Measurements from ENCODE around the gene FABP1.

GRCh38 chr2:88081924-88082608 is 45.8 kb downstream of the FABP1 start:
- no peak for TF ChIP-seq CTCF (IDR thresholded peaks at IDR 0.05)
- no peak for TF ChIP-seq MAX (IDR thresholded peaks at IDR 0.05; ENCODE audit: low read depth)
- TF ChIP-seq SMC3 (IDR thresholded peaks at IDR 0.05; ENCODE audit: low read depth, low read length): no peak
- no peak for TF ChIP-seq EZH2phosphoT487 (IDR thresholded peaks at IDR 0.05; ENCODE audit: borderline replicate concordance, low read depth)
- TF ChIP-seq RAD21 (IDR thresholded peaks at IDR 0.05; ENCODE audit: low read length): no peak
- no peak for TF ChIP-seq MXI1 (IDR thresholded peaks at IDR 0.05; ENCODE audit: low read depth, low read length)
- TF ChIP-seq USF2 (IDR thresholded peaks at IDR 0.05; ENCODE audit: borderline replicate concordance, low read depth, low read length): no peak
- no peak for TF ChIP-seq RXRA (IDR thresholded peaks at IDR 0.05; ENCODE audit: borderline replicate concordance, low read depth)
- TF ChIP-seq ZBTB33 (IDR thresholded peaks at IDR 0.05; ENCODE audit: borderline replicate concordance, low read depth): no peak
- TF ChIP-seq EP300 (IDR thresholded peaks at IDR 0.05; ENCODE audit: borderline replicate concordance in 1 of 2, low read depth in 1 of 2, low read length in 1 of 2): no peak
- no peak for TF ChIP-seq REST (IDR thresholded peaks at IDR 0.05; ENCODE audit: low read depth, low read length)
- TF ChIP-seq ELF1 (IDR thresholded peaks at IDR 0.05): no peak
- TF ChIP-seq FOSL2 (IDR thresholded peaks at IDR 0.05; ENCODE audit: borderline replicate concordance, low read depth): no peak
- TF ChIP-seq CHD2 (IDR thresholded peaks at IDR 0.05; ENCODE audit: low read length, partially characterized antibody): no peak

Measured in SK-N-SH (cell line).